H1 (cell line): Measurements from ENCODE around the gene ZBTB43. TPM values are rescaled to one million over a fixed set of nuclear protein-coding genes. Genes with fewer than 3 reads are reported as not detected.

ENCODE experiments used
- CTCF ChIA-PET: fragments of 300-600 bp; sonication (Branson Sonifier 250); formaldehyde crosslinking; loops from one replicate; lab custom pipeline; 2021; ENCODE audit not compliant: partially characterized antibody; lab: Charles Lee
- POLR2A ChIA-PET: fragments of 300-600 bp; sonication (Branson Sonifier 250); formaldehyde crosslinking; loops from one replicate; lab custom pipeline; 2021; ENCODE audit warnings: inconsistent platforms; ENCODE audit not compliant: partially characterized antibody; lab: Charles Lee
- DNase-seq, 2 experiments: peaks; one replicate each; pipeline versions ENCODE4 v3.0.0 to v3.0.0-alpha.2; 2010 to 2022; ENCODE audit warnings: low spot score in 2 of 2, low read depth in 1 of 2, mixed read lengths in 1 of 2
- FAIRE-seq: peaks from 2 replicates; lab custom pipeline; 2011; peaks lifted over from hg19 to GRCh38; lab: Jason Lieb, UNC
- H2AFZ ChIP-seq: 2 replicates; pipeline ENCODE4 v1.8.1; 2012; ENCODE audit warnings: low read length, inconsistent platforms
- H2AK5ac ChIP-seq: 2 replicates; pipeline ENCODE4 v1.6.1; 2013; ENCODE audit warnings: low read depth, low read length
- H2BK120ac ChIP-seq: replicated peaks from 2 replicates; pipeline ENCODE3; 2013; ENCODE audit warnings: low read depth, low read length, inconsistent platforms
- H2BK12ac ChIP-seq: 2 replicates; pipeline ENCODE4 v1.6.1; 2013; ENCODE audit warnings: low read depth, low read length
- H2BK15ac ChIP-seq: 2 replicates; pipeline ENCODE4 v1.6.1; 2013; ENCODE audit warnings: low read length
- H2BK20ac ChIP-seq: 2 replicates; pipeline ENCODE4 v1.6.1; 2013; ENCODE audit warnings: low read length
- H2BK5ac ChIP-seq: 2 replicates; pipeline ENCODE4 v1.6.1; 2013; ENCODE audit warnings: low read depth, low read length
- H3K14ac ChIP-seq: 2 replicates; pipeline ENCODE4 v1.6.1; 2013; ENCODE audit warnings: inconsistent platforms; ENCODE audit not compliant: insufficient read length
- H3K18ac ChIP-seq: 2 replicates; pipeline ENCODE4 v1.6.1; 2013; ENCODE audit warnings: low read length; ENCODE audit errors: extremely low read depth
- H3K23ac ChIP-seq: 2 replicates; pipeline ENCODE4 v1.6.1; 2013; ENCODE audit warnings: inconsistent platforms; ENCODE audit not compliant: insufficient read length
- H3K23me2 ChIP-seq: 2 replicates; pipeline ENCODE4 v1.6.1; 2013; ENCODE audit warnings: low read depth, low read length
- H3K27ac ChIP-seq: 2 replicates; pipeline ENCODE4 v1.6.1; 2011; ENCODE audit warnings: low read depth, low read length, inconsistent platforms
- H3K27me3 ChIP-seq, 4 experiments: replicated peaks in 1 of 4; 1 replicate in 1 of 4; 2 replicates in 3 of 4; pipeline versions ENCODE4 v1.6.1 to v1.8.1; 2011 to 2013; ENCODE audit warnings: low read length in 3 of 4, mild to moderate bottlenecking in 3 of 4, inconsistent platforms in 2 of 4, mixed read lengths in 2 of 4, moderate library complexity in 1 of 4; ENCODE audit not compliant: control insufficient read depth in 3 of 4, insufficient read depth in 3 of 4; ENCODE audit errors: extremely low read depth in 1 of 4
- H3K36me3 ChIP-seq, 4 experiments: 2 replicates each; pipeline versions ENCODE4 v1.6.1 to v1.8.1; 2011 to 2013; ENCODE audit warnings: mild to moderate bottlenecking in 4 of 4, low read length in 3 of 4, moderate library complexity in 2 of 4, control low read depth in 1 of 4, inconsistent platforms in 1 of 4; ENCODE audit not compliant: insufficient read depth in 4 of 4, control insufficient read depth in 2 of 4
- H3K4ac ChIP-seq: replicated peaks from 2 replicates; pipeline ENCODE3; 2013; ENCODE audit warnings: low read length, low read depth, mixed read lengths, inconsistent platforms; ENCODE audit not compliant: insufficient read length
- H3K4me1 ChIP-seq, 4 experiments: replicated peaks in 1 of 4; 1 replicate in 1 of 4; 2 replicates in 3 of 4; pipeline versions ENCODE4 v1.6.1 to v1.8.1; 2011 to 2013; ENCODE audit warnings: low read length in 3 of 4, inconsistent platforms in 2 of 4, mixed read lengths in 1 of 4; ENCODE audit not compliant: insufficient read depth in 4 of 4, control insufficient read depth in 3 of 4
- H3K4me2 ChIP-seq, 2 experiments: 2 replicates each; pipeline versions ENCODE4 v1.6.1 to v1.8.1; 2011 to 2013; ENCODE audit warnings: low read depth in 2 of 2, low read length in 2 of 2, control low read depth in 1 of 2, inconsistent platforms in 1 of 2, mild to moderate bottlenecking in 1 of 2; ENCODE audit not compliant: insufficient read depth in 1 of 2
- H3K4me3 ChIP-seq, 4 experiments: fragments of 200-600, 300-600 bp in 1 of 4; sonication (generic), shearing (Covaris generic), sonication (Bioruptor Twin) in 1 of 4; 2 replicates each; pipeline versions ENCODE4 v1.5.1 to v1.8.1; 2011 to 2016; ENCODE audit warnings: low read length in 4 of 4, low read depth in 3 of 4, control low read depth in 2 of 4, inconsistent platforms in 2 of 4, mild to moderate bottlenecking in 2 of 4, mixed read lengths in 1 of 4, moderate library complexity in 1 of 4; ENCODE audit not compliant: insufficient read depth in 2 of 4; ENCODE audit errors: extremely low read depth in 1 of 4
- H3K56ac ChIP-seq: replicated peaks from 2 replicates; pipeline ENCODE3; 2013; ENCODE audit warnings: low read depth, mild to moderate bottlenecking, mixed read lengths, low read length, inconsistent platforms; ENCODE audit not compliant: insufficient read length
- H3K79me1 ChIP-seq: 2 replicates; pipeline ENCODE4 v1.6.1; 2013; ENCODE audit warnings: low read depth, low read length, control low read depth
- H3K79me2 ChIP-seq, 2 experiments: 2 replicates each; pipeline versions ENCODE4 v1.6.1 to v1.8.1; 2012 to 2013; ENCODE audit warnings: low read length in 2 of 2, mild to moderate bottlenecking in 2 of 2, inconsistent platforms in 1 of 2; ENCODE audit not compliant: insufficient read depth in 2 of 2, control insufficient read depth in 1 of 2
- H3K9ac ChIP-seq, 4 experiments: replicated peaks in 1 of 4; 1 replicate in 1 of 4; 2 replicates in 3 of 4; pipeline versions ENCODE4 v1.6.1 to v1.8.1; 2011 to 2013; ENCODE audit warnings: low read depth in 3 of 4, low read length in 3 of 4, control low read depth in 2 of 4, mild to moderate bottlenecking in 2 of 4, moderate library complexity in 2 of 4, inconsistent platforms in 1 of 4; ENCODE audit errors: extremely low read depth in 1 of 4
- H3K9me3 ChIP-seq, 2 experiments: 2 replicates each; pipeline versions ENCODE4 v1.6.1 to v1.8.1; 2012 to 2013; ENCODE audit warnings: mild to moderate bottlenecking in 2 of 2, moderate library complexity in 2 of 2, control low read depth in 1 of 2, inconsistent platforms in 1 of 2, low read depth in 1 of 2, low read length in 1 of 2, mixed read lengths in 1 of 2; ENCODE audit not compliant: insufficient read depth in 2 of 2
- H4K20me1 ChIP-seq, 2 experiments: replicated peaks in 1 of 2; 2 replicates each; pipeline versions ENCODE3 to v1.8.1; 2011 to 2013; ENCODE audit warnings: inconsistent platforms in 2 of 2, low read length in 2 of 2, mild to moderate bottlenecking in 1 of 2; ENCODE audit not compliant: insufficient read depth in 2 of 2, control insufficient read depth in 1 of 2
- H4K5ac ChIP-seq: 2 replicates; pipeline ENCODE4 v1.6.1; 2013; ENCODE audit warnings: low read length, low read depth, mixed read lengths, inconsistent platforms; ENCODE audit not compliant: insufficient read length
- H4K8ac ChIP-seq: 2 replicates; pipeline ENCODE4 v1.8.0; 2013; ENCODE audit warnings: mild to moderate bottlenecking, moderate library complexity, low read length, inconsistent platforms; ENCODE audit not compliant: insufficient read depth; ENCODE audit errors: extremely low read depth
- H4K91ac ChIP-seq: replicated peaks from 2 replicates; pipeline ENCODE3; 2013; ENCODE audit warnings: low read length, mixed read lengths, inconsistent platforms; ENCODE audit not compliant: insufficient read length
- TBP ChIP-seq: IDR thresholded peaks from 2 replicates; pipeline ENCODE4 v1.6.1; 2011; ENCODE audit warnings: low read depth, low read length, improper control_type of control experiment
- USF2 ChIP-seq: IDR thresholded peaks from 2 replicates; pipeline ENCODE4 v1.6.1; 2011; ENCODE audit warnings: low read length, improper control_type of control experiment
- WGBS, 2 experiments: shearing (Covaris generic) in 1 of 2; methylation state at CpG; one replicate each; pipeline versions ENCODE4 v1.1.6 to v1.1.7; 2013 to 2015; ENCODE audit warnings: low lambda C conversion rate in 2 of 2, mixed read lengths in 2 of 2, inconsistent platforms in 1 of 2, low coverage in 1 of 2, missing lambda C conversion rate in 1 of 2; ENCODE audit not compliant: insufficient replicate concordance in 2 of 2, insufficient coverage in 1 of 2, insufficient read length in 1 of 2; ENCODE audit errors: extremely low coverage in 1 of 2, missing lambda C conversion rate in 1 of 2; 5-methylcytosine and 5-hydroxymethylcytosine counted together
- polyA plus RNA-seq, 7 experiments: library from polyadenylated mRNA; depleted of rRNA in 3 of 7; stranded (reverse) in 5 of 7; unstranded in 2 of 7; fragments of >200 nt in 5 of 7; fragments of 200-250 nt in 2 of 7; gene quantifications; 1 replicate in 5 of 7; 2 replicates in 1 of 7; 4 replicates in 1 of 7; pipeline versions ENCODE4 v1.2.1 to v1.2.3, GENCODE V29; 2011 to 2013; ENCODE audit warnings: missing spikeins in 2 of 7, mixed read lengths in 2 of 7
- total RNA-seq: library from RNA; stranded (reverse); fragmentation: NEBNext Ultra II Directional; extraction: Animal tissue kit (Norgen Biotek cat#: 25700); gene quantifications from 2 replicates; pipeline ENCODE4 v1.2.1, GENCODE V29; 2021

Gene ZBTB43
- total and polyA plus RNA-seq, 2 of the 8 experiments (the other 6 are each of a cell fraction or from before 2014, with no cell fraction given) = 4.1 to 16.7 TPM

- Histone ChIP-seq H2BK5ac (0 out of 2 replicates have a peak overlapping the region, but pooled peaks have one; percentile 8), H3K56ac (no peak overlapping the region), H3K9ac (no peak overlapping the region), H3K4me2 (no peak overlapping the region), H3K14ac (no peak overlapping the region), H2BK12ac (no peak overlapping the region), H2BK120ac (no peak overlapping the region), H3K27ac (no peak overlapping the region), H4K91ac (no peak overlapping the region), H3K79me1 (peaks cover 7% of the 10 kb centered on the region), H3K79me2 (peaks cover 0 to 13% of the 10 kb centered on the region in 2 experiments; a peak in 1 of 4 replicates), H3K23ac (no peak overlapping the region), H3K4me1 (no peaks in the 10 kb centered on the region), H3K4ac (no peak overlapping the region), H2AFZ (no peak overlapping the region), H3K9me3 (no peaks in the 10 kb centered on the region), H2BK15ac (no peak overlapping the region), H2AK5ac (no peak overlapping the region), H3K27me3 (no peaks in the 10 kb centered on the region), H3K4me3 (no peak overlapping the region), H4K5ac (no peak overlapping the region), H2BK20ac (no peak overlapping the region), H4K8ac (0 out of 2 replicates have a peak overlapping the region, but pooled peaks have one; percentile 36), H3K23me2 (no peaks in the 10 kb centered on the region), H4K20me1 (peaks cover 4 to 9% of the 10 kb centered on the region in 2 experiments), H3K36me3 (peaks cover 16 to 21% (median 19%) of the 10 kb centered on the region in 4 experiments), H3K18ac (no peak overlapping the region)
- TF ChIP-seq TBP (no peak), USF2 (no peak)
- WGBS, 2 experiments = 96% methylated on average over 24 of the region's 24 CpGs; no CpG with 5 or more reads in 1 of the 2 experiments
- FAIRE-seq (no peak), DNase-seq (no peak)
- ChIA-PET POLR2A (no interaction called here), CTCF (interaction anchor here (0.6 to 1.8 kb wide), 2 partner anchors 10 to 119 kb away, joined by 3 to 5 read pairs; no protein-coding TSS in a partner anchor)
Observed at GRCh38 chr9:126833020-126833419, 28.2 kb downstream of the ZBTB43 start.
